Stomach (tissue), 4 donors: Measurements from ENCODE around the gene MAN1A1.

ENCODE experiments used
- EP300 ChIP-seq: sonication (generic); formaldehyde crosslinking; IDR thresholded peaks from one replicate; pipeline ENCODE4 v1.6.1; 2017; ENCODE audit warnings: antibody characterized with exemption
- POLR2A ChIP-seq, 4 donors: fragments of 450-650 bp; IDR thresholded peaks; one replicate each; pipeline ENCODE4 v1.6.1; 2016; ENCODE audit warnings: antibody characterized with exemption in 4 of 4, control low read depth in 2 of 4, mild to moderate bottlenecking in 1 of 4, moderate library complexity in 1 of 4
- TF ChIP-seq, protein P1 (sequence below), 7 experiments: fragments of 450-650 bp in 4 of 7; fragments of 200-600 bp in 3 of 7; sonication (generic) in 3 of 7; IDR thresholded peaks; one replicate each; pipeline ENCODE4 v1.5.1; 2016 to 2019; ENCODE audit warnings: antibody characterized with exemption in 7 of 7, control low read depth in 2 of 7, mild to moderate bottlenecking in 1 of 7

DNA sequence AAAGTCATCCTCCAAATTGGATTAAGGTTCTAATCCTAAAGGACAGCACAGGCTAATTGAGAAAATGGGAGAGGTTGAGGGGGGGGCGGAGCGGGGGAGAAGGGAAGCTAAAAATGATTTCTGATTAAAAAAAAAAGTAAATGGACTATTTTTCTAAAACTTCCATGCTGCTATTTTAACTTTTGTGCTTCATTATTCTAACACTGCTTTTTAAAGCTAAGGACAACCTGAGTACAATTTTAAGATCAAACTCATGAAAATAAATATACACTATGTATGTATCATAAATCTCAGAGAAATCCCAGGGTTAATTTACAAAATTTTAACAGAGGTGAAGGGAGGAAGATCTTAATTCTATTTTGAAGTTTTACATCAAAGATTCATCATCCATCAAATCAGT is 4.4 kb downstream of the MAN1A1 start:
- TF ChIP-seq POLR2A (IDR thresholded peaks at IDR 0.05): no peak
- TF ChIP-seq, protein P1, sequence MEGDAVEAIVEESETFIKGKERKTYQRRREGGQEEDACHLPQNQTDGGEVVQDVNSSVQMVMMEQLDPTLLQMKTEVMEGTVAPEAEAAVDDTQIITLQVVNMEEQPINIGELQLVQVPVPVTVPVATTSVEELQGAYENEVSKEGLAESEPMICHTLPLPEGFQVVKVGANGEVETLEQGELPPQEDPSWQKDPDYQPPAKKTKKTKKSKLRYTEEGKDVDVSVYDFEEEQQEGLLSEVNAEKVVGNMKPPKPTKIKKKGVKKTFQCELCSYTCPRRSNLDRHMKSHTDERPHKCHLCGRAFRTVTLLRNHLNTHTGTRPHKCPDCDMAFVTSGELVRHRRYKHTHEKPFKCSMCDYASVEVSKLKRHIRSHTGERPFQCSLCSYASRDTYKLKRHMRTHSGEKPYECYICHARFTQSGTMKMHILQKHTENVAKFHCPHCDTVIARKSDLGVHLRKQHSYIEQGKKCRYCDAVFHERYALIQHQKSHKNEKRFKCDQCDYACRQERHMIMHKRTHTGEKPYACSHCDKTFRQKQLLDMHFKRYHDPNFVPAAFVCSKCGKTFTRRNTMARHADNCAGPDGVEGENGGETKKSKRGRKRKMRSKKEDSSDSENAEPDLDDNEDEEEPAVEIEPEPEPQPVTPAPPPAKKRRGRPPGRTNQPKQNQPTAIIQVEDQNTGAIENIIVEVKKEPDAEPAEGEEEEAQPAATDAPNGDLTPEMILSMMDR (IDR thresholded peaks at IDR 0.05): no peak
- TF ChIP-seq EP300: no peak
